HFFc6 (cell line): Measurements from ENCODE around the gene ABTB2. TPM values are rescaled to one million over a fixed set of nuclear protein-coding genes. Genes with fewer than 3 reads are reported as not detected.

Experiments used
- DNase-seq: peaks from one replicate; pipeline ENCODE4 v3.0.0-alpha.2; 2018
- H3K27ac Mint-ChIP-seq: 2 replicates; pipeline ENCODE4 v1.8.0; 2020; ENCODE audit warnings: mild to moderate bottlenecking, mixed read lengths
- H3K27me3 Mint-ChIP-seq: 2 replicates; pipeline ENCODE4 v1.8.0; 2021; ENCODE audit warnings: mild to moderate bottlenecking, moderate library complexity, mixed read lengths; ENCODE audit not compliant: insufficient read depth
- H3K36me3 Mint-ChIP-seq: 2 replicates; pipeline ENCODE4 v1.8.0; 2021; ENCODE audit warnings: low read depth, mixed read lengths
- H3K4me1 Mint-ChIP-seq: 2 replicates; pipeline ENCODE4 v1.8.0; 2020; ENCODE audit warnings: low read depth, mixed read lengths
- H3K4me3 Mint-ChIP-seq: 2 replicates; pipeline ENCODE4 v1.8.0; 2020; ENCODE audit warnings: mild to moderate bottlenecking, moderate library complexity, mixed read lengths
- H3K9me3 Mint-ChIP-seq: 2 replicates; pipeline ENCODE4 v1.8.0; 2020; ENCODE audit warnings: mild to moderate bottlenecking, mixed read lengths
- total RNA-seq, 6 experiments: library from RNA; stranded (reverse); fragmentation: NEBNext Ultra II Directional; extraction: Animal tissue kit (Norgen Biotek cat#: 25700); gene quantifications; 2 replicates in 1 of 6; 3 replicates in 5 of 6; pipeline ENCODE4 v1.2.3, GENCODE V29; 2021
- TF ChIP-seq, protein P1 (sequence below): fragments of 200-600 bp; sonication (generic); IDR thresholded peaks from 2 replicates; pipeline ENCODE4 v1.5.0; 2021; ENCODE audit warnings: antibody characterized with exemption, mild to moderate bottlenecking

ABTB2 gene
- total RNA-seq, 6 experiments from 2014 or later, result 2.5 to 3.6 (median 2.8) TPM

DNA sequence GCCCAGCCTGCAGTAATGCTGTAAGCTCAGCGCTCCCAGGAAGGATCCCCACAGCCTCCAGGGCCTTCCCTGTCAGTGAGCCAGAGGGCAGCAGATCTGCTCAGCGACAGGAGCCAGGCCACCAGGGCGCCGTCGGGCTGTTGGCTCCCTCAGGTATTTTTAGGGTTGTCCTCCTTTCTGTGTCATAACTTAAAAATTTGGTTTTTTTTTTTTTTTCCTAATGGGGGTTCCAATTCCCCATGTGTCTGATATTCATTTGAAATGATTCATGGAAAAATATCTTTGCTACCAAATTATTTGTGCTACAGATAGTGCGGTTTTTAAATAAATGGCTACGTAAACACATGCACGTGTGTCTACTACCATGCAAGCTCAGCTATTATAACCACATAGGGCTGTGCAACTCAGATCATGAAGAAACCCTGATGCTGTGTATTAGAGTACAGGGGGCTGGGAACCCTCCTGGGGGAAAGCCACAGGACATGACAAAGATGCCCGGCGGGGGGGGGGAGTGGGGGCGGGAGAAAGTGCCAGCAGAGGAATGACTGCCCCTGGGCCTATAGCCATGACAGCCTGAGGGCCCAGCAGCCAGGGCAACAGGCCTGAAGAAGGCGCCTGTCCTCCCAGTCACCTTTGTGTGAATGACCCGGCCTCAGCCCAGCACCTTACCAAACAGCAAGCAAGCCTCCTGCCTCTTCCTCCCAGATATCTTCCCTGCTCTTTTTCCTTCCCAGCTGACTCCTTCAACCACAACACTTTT is 163.1 kb downstream of the ABTB2 start:
- Mint-ChIP-seq H3K27me3 (peaks cover 5% of the 10 kb centered on the region), H3K36me3 (no peaks in the 10 kb centered on the region), H3K4me1 (peaks cover 36% of the 10 kb centered on the region), H3K27ac (no peak overlapping the region), H3K4me3 (no peak overlapping the region), H3K9me3 (no peaks in the 10 kb centered on the region)
- DNase-seq, result no peak
- TF ChIP-seq, protein P1, sequence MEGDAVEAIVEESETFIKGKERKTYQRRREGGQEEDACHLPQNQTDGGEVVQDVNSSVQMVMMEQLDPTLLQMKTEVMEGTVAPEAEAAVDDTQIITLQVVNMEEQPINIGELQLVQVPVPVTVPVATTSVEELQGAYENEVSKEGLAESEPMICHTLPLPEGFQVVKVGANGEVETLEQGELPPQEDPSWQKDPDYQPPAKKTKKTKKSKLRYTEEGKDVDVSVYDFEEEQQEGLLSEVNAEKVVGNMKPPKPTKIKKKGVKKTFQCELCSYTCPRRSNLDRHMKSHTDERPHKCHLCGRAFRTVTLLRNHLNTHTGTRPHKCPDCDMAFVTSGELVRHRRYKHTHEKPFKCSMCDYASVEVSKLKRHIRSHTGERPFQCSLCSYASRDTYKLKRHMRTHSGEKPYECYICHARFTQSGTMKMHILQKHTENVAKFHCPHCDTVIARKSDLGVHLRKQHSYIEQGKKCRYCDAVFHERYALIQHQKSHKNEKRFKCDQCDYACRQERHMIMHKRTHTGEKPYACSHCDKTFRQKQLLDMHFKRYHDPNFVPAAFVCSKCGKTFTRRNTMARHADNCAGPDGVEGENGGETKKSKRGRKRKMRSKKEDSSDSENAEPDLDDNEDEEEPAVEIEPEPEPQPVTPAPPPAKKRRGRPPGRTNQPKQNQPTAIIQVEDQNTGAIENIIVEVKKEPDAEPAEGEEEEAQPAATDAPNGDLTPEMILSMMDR, result no peak

DNA sequence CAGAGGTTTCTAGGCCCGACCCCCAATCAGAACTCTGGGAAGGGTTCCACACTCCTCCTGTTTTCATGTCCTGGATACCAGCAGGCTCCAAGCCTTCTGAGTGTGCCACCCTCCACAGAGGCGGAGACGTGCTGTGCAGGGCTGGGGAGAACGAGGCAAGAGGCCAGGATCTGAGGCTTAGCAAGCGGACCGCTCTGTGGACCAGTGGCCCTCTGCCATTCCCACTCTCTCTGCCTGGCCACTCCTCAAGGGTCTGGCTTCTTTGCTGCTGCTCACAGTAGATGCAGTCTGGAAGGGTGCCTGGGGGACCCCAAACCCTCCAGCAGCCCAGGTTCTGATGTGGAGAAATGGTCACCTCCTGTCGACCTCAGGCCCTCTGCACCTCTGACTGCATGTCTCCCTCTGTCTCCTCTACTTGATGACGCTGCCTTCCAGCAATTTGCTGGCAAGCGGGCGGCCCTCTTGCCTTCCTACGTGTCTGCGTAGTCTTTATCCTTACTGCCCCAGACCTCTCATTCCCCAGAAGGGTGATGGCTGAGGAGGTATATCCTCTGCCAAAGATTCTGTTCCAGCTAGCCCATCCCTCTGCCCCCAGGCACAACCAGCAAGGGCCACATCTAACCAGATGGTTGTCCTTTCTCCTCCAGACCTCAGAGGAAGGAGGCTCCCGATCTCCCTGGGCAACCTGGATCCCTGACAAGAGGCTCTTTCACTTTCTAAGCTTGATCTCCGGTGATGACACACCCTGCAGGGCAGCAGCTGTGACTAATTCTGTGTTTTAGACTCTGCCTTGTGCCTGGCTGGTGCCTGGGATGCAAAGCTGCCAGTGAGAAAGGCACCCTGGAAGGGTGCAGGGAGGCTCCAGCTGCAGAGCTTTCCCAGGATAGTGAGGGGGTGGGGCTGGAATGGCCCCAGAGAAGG is 165.1 kb downstream of the ABTB2 start:
- H3K9me3 Mint-ChIP-seq, result no peaks in the 10 kb centered on the region
- TF ChIP-seq, protein P1, result no peak
- peak; percentile 97 for DNase-seq
- H3K4me3 Mint-ChIP-seq, result peak overlapping the region; percentile 90
- H3K36me3 Mint-ChIP-seq, result no peaks in the 10 kb centered on the region
- peaks cover 30% of the 10 kb centered on the region for H3K4me1 Mint-ChIP-seq
- H3K27ac Mint-ChIP-seq, result peak overlapping the region; percentile 100
- peaks cover 9% of the 10 kb centered on the region for H3K27me3 Mint-ChIP-seq

DNA sequence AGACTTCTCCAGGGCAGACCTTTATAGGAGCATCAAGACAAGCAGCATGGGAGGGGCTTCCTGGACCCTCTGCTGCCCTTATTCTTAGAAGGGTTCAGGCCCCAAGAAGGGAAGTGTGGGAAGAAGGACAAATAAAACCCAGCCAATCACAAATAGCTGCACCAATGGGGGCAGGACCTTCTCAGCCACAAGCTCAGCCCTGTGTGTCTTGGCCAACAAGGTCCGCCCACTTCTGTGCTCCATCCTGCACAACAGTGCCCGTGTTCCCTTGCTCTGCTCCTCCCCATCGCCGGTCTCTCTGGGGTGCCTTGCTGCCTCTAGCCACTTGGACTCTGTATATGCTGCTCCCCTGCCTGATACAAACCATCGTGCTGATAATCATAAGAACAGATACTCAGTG is 166.2 kb downstream of the ABTB2 start:
- Mint-ChIP-seq H3K4me3 (no peak overlapping the region), H3K27me3 (peaks cover 6% of the 10 kb centered on the region; the same call in 1 of the 2 replicates), H3K9me3 (no peaks in the 10 kb centered on the region), H3K36me3 (no peaks in the 10 kb centered on the region), H3K27ac (peak overlapping the region; percentile 100; the same call in 1 of the 2 replicates), H3K4me1 (peaks cover 30% of the 10 kb centered on the region)
- TF ChIP-seq, protein P1, result no peak
- no peak for DNase-seq

GRCh38 chr11:34190192-34191139 is 167.3 kb downstream of the ABTB2 start:
- Mint-ChIP-seq H3K9me3 (no peaks in the 10 kb centered on the region), H3K27me3 (peaks cover 6% of the 10 kb centered on the region; the same call in 1 of the 2 replicates), H3K4me1 (peaks cover 30% of the 10 kb centered on the region), H3K36me3 (no peaks in the 10 kb centered on the region), H3K4me3 (no peak overlapping the region), H3K27ac (no peak overlapping the region)
- DNase-seq, result no peak
- TF ChIP-seq, protein P1, result no peak

GRCh38 chr11:34189191-34189590 is 168.6 kb downstream of the ABTB2 start:
- Mint-ChIP-seq H3K27ac (no peak overlapping the region), H3K36me3 (no peaks in the 10 kb centered on the region), H3K4me1 (peaks cover 30% of the 10 kb centered on the region), H3K9me3 (no peaks in the 10 kb centered on the region), H3K4me3 (no peak overlapping the region), H3K27me3 (peaks cover 6% of the 10 kb centered on the region; the same call in 1 of the 2 replicates)
- DNase-seq, result no peak
- TF ChIP-seq, protein P1, result no peak
